K562 (cell line): Measurements from ENCODE around the gene NECTIN4. TPM values are rescaled to one million over a fixed set of nuclear protein-coding genes. Genes with fewer than 3 reads are reported as not detected.

ENCODE experiments used
- BACH1 ChIP-seq: fragments of 200-800 bp; sonication (Bioruptor generic); IDR thresholded peaks from 2 replicates; pipeline ENCODE4 v1.6.1; 2016; ENCODE audit warnings: missing genetic modification characterization, missing compliant biosample characterization
- BCOR ChIP-seq: fragments of 450-650 bp; IDR thresholded peaks from 2 replicates; pipeline ENCODE4 v1.6.1; 2016
- CEBPB ChIP-seq: fragments of 450-650 bp; IDR thresholded peaks from 2 replicates; pipeline ENCODE4 v1.6.1; 2016; ENCODE audit warnings: missing genetic modification characterization, missing compliant biosample characterization
- ELF2 ChIP-seq: fragments of 250-450 bp; sonication (Bioruptor Pico); IDR thresholded peaks from 2 replicates; pipeline ENCODE4 v1.5.0; 2021; ENCODE audit warnings: mild to moderate bottlenecking
- FUS ChIP-seq: fragments of 200-400 bp; formaldehyde crosslinking; optimal IDR thresholded peaks from 2 replicates; pipeline ENCODE3; 2017; ENCODE audit warnings: low read depth, low read length
- HDAC3 ChIP-seq: fragments of 450-650 bp; IDR thresholded peaks from 2 replicates; pipeline ENCODE4 v1.6.1; 2018; ENCODE audit warnings: borderline replicate concordance, mild to moderate bottlenecking, moderate library complexity; ENCODE audit not compliant: partially characterized antibody
- HDAC8 ChIP-seq: fragments of 450-650 bp; IDR thresholded peaks from 2 replicates; pipeline ENCODE4 v1.6.1; 2016; ENCODE audit warnings: mild to moderate bottlenecking, missing genetic modification characterization, moderate library complexity, missing compliant biosample characterization
- HOMEZ ChIP-seq: fragments of 250-450 bp; sonication (Bioruptor Pico); IDR thresholded peaks from 2 replicates; pipeline ENCODE4 v1.4.0; 2020; ENCODE audit warnings: mild to moderate bottlenecking, moderate library complexity
- KAT7 ChIP-seq: sonication (generic); formaldehyde crosslinking; IDR thresholded peaks from 2 replicates; pipeline ENCODE4 v1.8.0; 2022; ENCODE audit warnings: missing genetic modification reagents, mild to moderate bottlenecking, borderline replicate concordance
- MEF2D ChIP-seq: conservative IDR thresholded peaks from 2 replicates; pipeline ENCODE4 v1.6.1; 2016; ENCODE audit warnings: low read depth, missing genetic modification characterization, missing compliant biosample characterization
- MEIS2 ChIP-seq: fragments of 450-650 bp; IDR thresholded peaks from 2 replicates; pipeline ENCODE4 v1.6.1; 2014; ENCODE audit warnings: mild to moderate bottlenecking; ENCODE audit not compliant: partially characterized antibody
- NFXL1 ChIP-seq: fragments of 450-650 bp; formaldehyde crosslinking; IDR thresholded peaks from 2 replicates; pipeline ENCODE4 v1.4.0; 2021; ENCODE audit warnings: mild to moderate bottlenecking
- PML ChIP-seq: IDR thresholded peaks from 2 replicates; pipeline ENCODE4 v1.6.1; 2012; ENCODE audit warnings: low read length, inconsistent platforms
- POLR2G ChIP-seq: fragments of 200-400 bp; formaldehyde crosslinking; IDR thresholded peaks from 2 replicates; pipeline ENCODE4 v1.6.1; 2017; ENCODE audit warnings: low read depth, mild to moderate bottlenecking, antibody characterized with exemption, low read length, moderate library complexity
- PYGO2 ChIP-seq: fragments of 450-650 bp; IDR thresholded peaks from 2 replicates; pipeline ENCODE4 v1.6.1; 2016; ENCODE audit warnings: mild to moderate bottlenecking, missing genetic modification characterization, moderate library complexity, missing compliant biosample characterization
- RFX5 ChIP-seq: IDR thresholded peaks from 2 replicates; pipeline ENCODE4 v1.6.1; 2011; ENCODE audit warnings: low read depth, mild to moderate bottlenecking, improper control_type of control experiment, low read length
- TARDBP ChIP-seq: fragments of 450-650 bp; IDR thresholded peaks from 2 replicates; pipeline ENCODE4 v1.6.1; 2016
- ZBTB33 ChIP-seq: sonication (generic); formaldehyde crosslinking; IDR thresholded peaks from 2 replicates; pipeline ENCODE4 v1.8.1; 2023; ENCODE audit warnings: mild to moderate bottlenecking, missing genetic modification reagents
- ZFX ChIP-seq: sonication (generic); formaldehyde crosslinking; IDR thresholded peaks from 2 replicates; pipeline ENCODE4 v1.8.0; 2022; ENCODE audit warnings: mild to moderate bottlenecking, missing genetic modification reagents, moderate library complexity
- ZNF354B ChIP-seq: fragments of 250-450 bp; sonication (Bioruptor Pico); IDR thresholded peaks from 2 replicates; pipeline ENCODE4 v1.4.0; 2020
- ZNF444 ChIP-seq: fragments of 250-450 bp; sonication (Bioruptor Pico); IDR thresholded peaks from 2 replicates; pipeline ENCODE4 v1.4.0; 2020; ENCODE audit warnings: mild to moderate bottlenecking, moderate library complexity
- ZNF778 ChIP-seq: fragments of 450-650 bp; formaldehyde crosslinking; IDR thresholded peaks from 2 replicates; pipeline ENCODE4 v1.4.0; 2020; ENCODE audit warnings: mild to moderate bottlenecking, moderate library complexity
- polyA plus RNA-seq, 8 experiments: library from polyadenylated mRNA; depleted of rRNA in 4 of 8; stranded (reverse) in 5 of 8; unstranded in 3 of 8; fragments of >200 nt; fragmentation: Nextera tagmentation in 2 of 8; fragmentation: Illumina TruSeq in 1 of 8; extraction: Ambion mirVana in 2 of 8; extraction: Trizol in 1 of 8; gene quantifications; 2 replicates each; pipeline versions ENCODE4 v1.2.1 to v1.2.3, GENCODE V29; 2011 to 2014; ENCODE audit warnings: inconsistent platforms in 1 of 8, missing spikeins in 1 of 8
- total RNA-seq, 7 experiments: library from RNA; depleted of rRNA in 6 of 7; stranded (reverse); fragments of >200 nt in 6 of 7; fragmentation: Illumina TruSeq in 2 of 7; extraction: Trizol in 2 of 7; gene quantifications; 2 replicates each; pipeline versions ENCODE4 v1.2.1 to v1.2.3, GENCODE V29; 2011 to 2021; ENCODE audit warnings: low replicate concordance in 1 of 7
- TF ChIP-seq, protein P1 (sequence below), 2 experiments: fragments of 450-650 bp; IDR thresholded peaks; 2 replicates each; pipeline ENCODE4 v1.6.1; 2016
- TF ChIP-seq, protein P2 (sequence below): sonication (generic); formaldehyde crosslinking; IDR thresholded peaks from 2 replicates; pipeline ENCODE4 v1.9.0; 2022; ENCODE audit warnings: mild to moderate bottlenecking, missing genetic modification reagents

Gene NECTIN4
- total and polyA plus RNA-seq, 9 of the 15 experiments (the other 6 are each of a cell fraction or from before 2014, with no cell fraction given) = 0.01 to 0.09 TPM; not detected in 7

DNA sequence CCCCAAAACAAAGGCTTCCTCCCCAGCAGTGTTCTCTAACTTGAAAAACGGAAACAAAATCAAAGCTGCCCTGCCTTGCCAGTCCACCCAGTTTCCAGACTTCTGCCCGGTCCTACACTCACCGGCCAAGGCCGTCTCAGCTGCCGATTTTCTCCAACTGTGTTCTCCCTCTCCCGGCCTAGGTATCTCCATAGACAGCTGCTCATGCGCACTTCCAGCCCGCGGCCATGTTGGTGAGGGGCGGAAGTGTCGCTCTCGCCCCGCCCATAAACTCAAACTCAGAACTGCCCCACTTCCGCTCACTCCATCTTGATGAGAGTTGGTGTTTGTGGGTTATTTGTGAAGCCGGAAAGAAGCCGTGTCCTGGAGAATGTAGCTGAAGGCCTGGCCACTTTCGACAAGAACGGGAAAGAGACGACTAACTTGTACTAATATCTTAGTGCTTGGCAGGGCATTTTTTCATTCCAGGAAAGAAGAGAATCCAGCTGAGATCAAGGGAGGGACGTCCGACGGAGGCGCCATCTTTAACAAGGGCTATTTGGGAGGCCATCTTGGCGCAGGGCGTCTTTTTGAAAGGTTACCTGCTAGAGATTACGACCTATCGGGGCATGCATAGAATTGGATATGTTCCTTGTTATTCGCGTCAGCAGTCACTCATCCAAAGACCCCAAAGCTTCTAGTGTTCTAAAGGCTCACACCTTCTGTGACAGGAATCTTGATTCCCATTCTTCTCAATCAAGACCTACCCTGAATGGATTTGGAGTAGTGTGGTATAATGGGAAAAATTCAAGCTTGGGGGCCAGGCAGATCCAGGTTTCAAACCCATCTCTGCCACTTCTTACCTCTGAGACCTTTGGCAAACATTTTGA lies 43.4 kb downstream of the NECTIN4 start, which contains the start of gene USF1 (continued):
- TF ChIP-seq, protein P1, sequence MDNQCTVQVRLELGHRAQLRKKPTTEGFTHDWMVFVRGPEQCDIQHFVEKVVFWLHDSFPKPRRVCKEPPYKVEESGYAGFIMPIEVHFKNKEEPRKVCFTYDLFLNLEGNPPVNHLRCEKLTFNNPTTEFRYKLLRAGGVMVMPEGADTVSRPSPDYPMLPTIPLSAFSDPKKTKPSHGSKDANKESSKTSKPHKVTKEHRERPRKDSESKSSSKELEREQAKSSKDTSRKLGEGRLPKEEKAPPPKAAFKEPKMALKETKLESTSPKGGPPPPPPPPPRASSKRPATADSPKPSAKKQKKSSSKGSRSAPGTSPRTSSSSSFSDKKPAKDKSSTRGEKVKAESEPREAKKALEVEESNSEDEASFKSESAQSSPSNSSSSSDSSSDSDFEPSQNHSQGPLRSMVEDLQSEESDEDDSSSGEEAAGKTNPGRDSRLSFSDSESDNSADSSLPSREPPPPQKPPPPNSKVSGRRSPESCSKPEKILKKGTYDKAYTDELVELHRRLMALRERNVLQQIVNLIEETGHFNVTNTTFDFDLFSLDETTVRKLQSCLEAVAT (IDR thresholded peaks at IDR 0.05) = no peak
- TF ChIP-seq MEF2D (tag) = peak; percentile 74
- TF ChIP-seq ZBTB33 (CRISPR knock-in tag) = peak; percentile 6; the same call in 1 of the 2 replicates
- TF ChIP-seq CEBPB = no peak
- TF ChIP-seq PYGO2 (tag) = 0 out of 2 replicates have a peak, but pooled peaks have one; percentile 20
- TF ChIP-seq HDAC3 = no peak
- no peak for TF ChIP-seq BCOR
- TF ChIP-seq ZNF778 = no peak
- peak; percentile 83; the same call in 1 of the 2 replicates for TF ChIP-seq BACH1 (tag)
- TF ChIP-seq PML = peak; percentile 76
- peak; percentile 78 for TF ChIP-seq POLR2G
- peak; percentile 77 for TF ChIP-seq ZFX (CRISPR knock-in tag)
- peak; percentile 70; the same call in 1 of the 2 replicates for TF ChIP-seq HDAC8
- no peak for TF ChIP-seq HOMEZ (CRISPR knock-in tag)
- TF ChIP-seq NFXL1 = no peak
- TF ChIP-seq ELF2 (CRISPR knock-in tag) = peak; percentile 80
- TF ChIP-seq RFX5 = no peak
- peak; percentile 51 for TF ChIP-seq MEIS2
- 0 out of 2 replicates have a peak, but pooled peaks have one; percentile 9 for TF ChIP-seq KAT7
- no peak for TF ChIP-seq FUS
- TF ChIP-seq ZNF354B (CRISPR knock-in tag) = no peak
- TF ChIP-seq, protein P2, sequence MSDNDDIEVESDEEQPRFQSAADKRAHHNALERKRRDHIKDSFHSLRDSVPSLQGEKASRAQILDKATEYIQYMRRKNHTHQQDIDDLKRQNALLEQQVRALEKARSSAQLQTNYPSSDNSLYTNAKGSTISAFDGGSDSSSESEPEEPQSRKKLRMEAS (CRISPR knock-in tag) = no peak; the same call in 1 of the 2 replicates
- TF ChIP-seq TARDBP = no peak
- no peak for TF ChIP-seq ZNF444 (CRISPR knock-in tag)
